ENCODE measurements around the gene COG5.

Gene COG5

GRCh38 chr7:107526672-107527071 lies 37.0 kb downstream of the COG5 start:
- peaks cover 6% of the 10 kb centered on the region for H3K4me1 Mint-ChIP-seq (ENCODE audit: low read depth)
- H3K9me3 Mint-ChIP-seq: peaks cover 3% of the 10 kb centered on the region
- H3K36me3 Mint-ChIP-seq (ENCODE audit: low read depth): peaks cover 66% of the 10 kb centered on the region
- no peaks in the 10 kb centered on the region for H3K27me3 Mint-ChIP-seq
- intact Hi-C loops (cut with micrococcal nuclease): no loop called here
- no peak overlapping the region for H3K27ac Mint-ChIP-seq
- no peak overlapping the region for H3K4me3 Mint-ChIP-seq

- Mint-ChIP-seq H3K27me3 (no peaks in the 10 kb centered on the region), H3K4me1 (ENCODE audit: low read depth) (peaks cover 24% of the 10 kb centered on the region), H3K27ac (peak overlapping the region; percentile 55), H3K36me3 (ENCODE audit: low read depth) (peaks cover 32% of the 10 kb centered on the region), H3K4me3 (no peak overlapping the region), H3K9me3 (peaks cover 11% of the 10 kb centered on the region)
- intact Hi-C loops (cut with micrococcal nuclease): no loop called here
Observed at GRCh38 chr7:107506674-107507339, 56.9 kb downstream of the COG5 start.

GRCh38 chr7:107505997-107506673 lies 57.6 kb downstream of the COG5 start:
- H3K4me1 Mint-ChIP-seq (ENCODE audit: low read depth): peaks cover 24% of the 10 kb centered on the region
- no peaks in the 10 kb centered on the region for H3K27me3 Mint-ChIP-seq
- peak overlapping the region; percentile 55 for H3K27ac Mint-ChIP-seq
- peaks cover 11% of the 10 kb centered on the region for H3K9me3 Mint-ChIP-seq
- peaks cover 32% of the 10 kb centered on the region for H3K36me3 Mint-ChIP-seq (ENCODE audit: low read depth)
- no peak overlapping the region for H3K4me3 Mint-ChIP-seq
- intact Hi-C loops (cut with micrococcal nuclease): no loop called here

- H3K4me1 Mint-ChIP-seq (ENCODE audit: low read depth): peaks cover 24% of the 10 kb centered on the region
- peaks cover 11% of the 10 kb centered on the region for H3K9me3 Mint-ChIP-seq
- intact Hi-C loops (cut with micrococcal nuclease): no loop called here
- H3K36me3 Mint-ChIP-seq (ENCODE audit: low read depth): peaks cover 32% of the 10 kb centered on the region
- H3K27ac Mint-ChIP-seq: no peak overlapping the region
- no peak overlapping the region for H3K4me3 Mint-ChIP-seq
- no peaks in the 10 kb centered on the region for H3K27me3 Mint-ChIP-seq
Observed at GRCh38 chr7:107505362-107505761, 58.4 kb downstream of the COG5 start.

GRCh38 chr7:107503687-107504086 lies 60.0 kb downstream of the COG5 start:
- no peaks in the 10 kb centered on the region for H3K27me3 Mint-ChIP-seq
- H3K27ac Mint-ChIP-seq: no peak overlapping the region
- no peak overlapping the region for H3K4me3 Mint-ChIP-seq
- peaks cover 24% of the 10 kb centered on the region for H3K4me1 Mint-ChIP-seq (ENCODE audit: low read depth)
- intact Hi-C loops (cut with micrococcal nuclease): no loop called here
- peaks cover 3% of the 10 kb centered on the region for H3K9me3 Mint-ChIP-seq
- H3K36me3 Mint-ChIP-seq (ENCODE audit: low read depth): peaks cover 25% of the 10 kb centered on the region

- Mint-ChIP-seq H3K27ac (no peak overlapping the region), H3K9me3 (no peaks in the 10 kb centered on the region), H3K4me1 (ENCODE audit: low read depth) (peaks cover 21% of the 10 kb centered on the region), H3K27me3 (no peaks in the 10 kb centered on the region), H3K4me3 (no peak overlapping the region), H3K36me3 (ENCODE audit: low read depth) (peaks cover 19% of the 10 kb centered on the region)
- intact Hi-C loops (cut with micrococcal nuclease): no loop called here
Observed at GRCh38 chr7:107502797-107503196, 60.9 kb downstream of the COG5 start.

GRCh38 chr7:107502154-107502553 lies 61.6 kb downstream of the COG5 start:
- H3K27me3 Mint-ChIP-seq: no peaks in the 10 kb centered on the region
- intact Hi-C loops (cut with micrococcal nuclease): no loop called here
- H3K4me1 Mint-ChIP-seq (ENCODE audit: low read depth): peaks cover 16% of the 10 kb centered on the region
- no peak overlapping the region for H3K27ac Mint-ChIP-seq
- no peak overlapping the region for H3K4me3 Mint-ChIP-seq
- peaks cover 17% of the 10 kb centered on the region for H3K36me3 Mint-ChIP-seq (ENCODE audit: low read depth)
- no peaks in the 10 kb centered on the region for H3K9me3 Mint-ChIP-seq

- H3K36me3 Mint-ChIP-seq (ENCODE audit: low read depth): peaks cover 17% of the 10 kb centered on the region
- H3K27me3 Mint-ChIP-seq: no peaks in the 10 kb centered on the region
- no peaks in the 10 kb centered on the region for H3K9me3 Mint-ChIP-seq
- peaks cover 10% of the 10 kb centered on the region for H3K4me1 Mint-ChIP-seq (ENCODE audit: low read depth)
- H3K27ac Mint-ChIP-seq: no peak overlapping the region
- intact Hi-C loops (cut with micrococcal nuclease): no loop called here
- H3K4me3 Mint-ChIP-seq: no peak overlapping the region
Observed at GRCh38 chr7:107501593-107501992, 62.1 kb downstream of the COG5 start.

- Mint-ChIP-seq H3K9me3 (no peaks in the 10 kb centered on the region), H3K27me3 (no peaks in the 10 kb centered on the region), H3K36me3 (ENCODE audit: low read depth) (peaks cover 5% of the 10 kb centered on the region), H3K4me1 (ENCODE audit: low read depth) (no peaks in the 10 kb centered on the region), H3K27ac (no peak overlapping the region), H3K4me3 (no peak overlapping the region)
- intact Hi-C loops (cut with micrococcal nuclease): no loop called here
Observed at GRCh38 chr7:107499731-107500130, 64.0 kb downstream of the COG5 start.

GRCh38 chr7:107495516-107495915 lies 68.2 kb downstream of the COG5 start:
- no peaks in the 10 kb centered on the region for H3K4me1 Mint-ChIP-seq (ENCODE audit: low read depth)

GRCh38 chr7:107494884-107495283 lies 68.8 kb downstream of the COG5 start:
- Mint-ChIP-seq H3K36me3 (ENCODE audit: low read depth) (no peaks in the 10 kb centered on the region), H3K27ac (no peak overlapping the region), H3K27me3 (no peaks in the 10 kb centered on the region), H3K4me3 (no peak overlapping the region), H3K9me3 (no peaks in the 10 kb centered on the region), H3K4me1 (ENCODE audit: low read depth) (no peaks in the 10 kb centered on the region)
- intact Hi-C loops (cut with micrococcal nuclease): no loop called here

More at GRCh38 chr7:107495516-107495915, 68.2 kb downstream of the COG5 start:
- H3K27me3 Mint-ChIP-seq: no peaks in the 10 kb centered on the region
- no peak overlapping the region for H3K27ac Mint-ChIP-seq
- intact Hi-C loops (cut with micrococcal nuclease): no loop called here
- no peaks in the 10 kb centered on the region for H3K36me3 Mint-ChIP-seq (ENCODE audit: low read depth)
- H3K9me3 Mint-ChIP-seq: no peaks in the 10 kb centered on the region
- no peak overlapping the region for H3K4me3 Mint-ChIP-seq

- Mint-ChIP-seq H3K4me1 (ENCODE audit: low read depth) (no peaks in the 10 kb centered on the region), H3K36me3 (ENCODE audit: low read depth) (no peaks in the 10 kb centered on the region), H3K9me3 (no peaks in the 10 kb centered on the region), H3K27ac (no peak overlapping the region), H3K4me3 (no peak overlapping the region), H3K27me3 (no peaks in the 10 kb centered on the region)
- intact Hi-C loops (cut with micrococcal nuclease): no loop called here
Observed at GRCh38 chr7:107494315-107494751, 69.4 kb downstream of the COG5 start.

- no peaks in the 10 kb centered on the region for H3K36me3 Mint-ChIP-seq (ENCODE audit: low read depth)
Observed at GRCh38 chr7:107492875-107493274, 70.8 kb downstream of the COG5 start.

GRCh38 chr7:107486041-107486440 lies 77.7 kb downstream of the COG5 start:
- Mint-ChIP-seq H3K9me3 (no peaks in the 10 kb centered on the region), H3K27ac (no peak overlapping the region), H3K4me1 (ENCODE audit: low read depth) (no peaks in the 10 kb centered on the region), H3K4me3 (no peak overlapping the region), H3K27me3 (no peaks in the 10 kb centered on the region), H3K36me3 (ENCODE audit: low read depth) (no peaks in the 10 kb centered on the region)
- intact Hi-C loops (cut with micrococcal nuclease): no loop called here

More at GRCh38 chr7:107492875-107493274, 70.8 kb downstream of the COG5 start:
- no peak overlapping the region for H3K27ac Mint-ChIP-seq
- H3K9me3 Mint-ChIP-seq: no peaks in the 10 kb centered on the region
- H3K4me1 Mint-ChIP-seq (ENCODE audit: low read depth): no peaks in the 10 kb centered on the region
- H3K27me3 Mint-ChIP-seq: no peaks in the 10 kb centered on the region
- H3K4me3 Mint-ChIP-seq: no peak overlapping the region
- intact Hi-C loops (cut with micrococcal nuclease): no loop called here

Data from dendritic cell treated with granulocyte-macrophage colony-stimulating factor and Interleukin-4, amounts not matched to agents 40 ng/mL and 50 ng/mL, for 4 days (primary cell).